SK-N-SH (cell line): Measurements from ENCODE around the gene AUTS2. TPM values are rescaled to one million over a fixed set of nuclear protein-coding genes. Genes with fewer than 3 reads are reported as not detected.

ENCODE experiments used
- CTCF ChIA-PET: fragments of 300-600, 350-600 bp; formaldehyde crosslinking; extraction: SDS; loops from one replicate; lab custom pipeline; 2021; lab: Yijun Ruan, JAX
- POLR2A ChIA-PET: fragments of 350-600 bp; sonication (Branson Sonifier 250); formaldehyde crosslinking; extraction: SDS; loops from one replicate; lab custom pipeline; 2020; ENCODE audit warnings: antibody characterized with exemption, inconsistent platforms; lab: Yijun Ruan, JAX
- DNase-seq: peaks from one replicate; pipeline ENCODE4 v3.0.0; 2012
- H2AFZ ChIP-seq: fragments of 200-600 bp; sonication (generic); 2 replicates; pipeline ENCODE4 v1.8.1; 2016; ENCODE audit warnings: antibody characterized with exemption, mild to moderate bottlenecking, low read depth
- H3F3A ChIP-seq: fragments of 200-600 bp; sonication (generic); replicated peaks from 2 replicates; pipeline ENCODE3; 2016; ENCODE audit warnings: antibody characterized with exemption, mild to moderate bottlenecking; ENCODE audit not compliant: insufficient read depth
- H3K27ac ChIP-seq, 2 experiments: fragments of 200-500 bp in 1 of 2; fragments of 200-600 bp in 1 of 2; sonication (Bioruptor generic) in 1 of 2; sonication (generic), shearing (Covaris generic) in 1 of 2; 2 replicates each; pipeline versions ENCODE4 v1.5.1 to v1.6.1; 2014 to 2016; ENCODE audit warnings: low read depth in 2 of 2, inconsistent platforms in 1 of 2, low read length in 1 of 2, mild to moderate bottlenecking in 1 of 2, mixed read lengths in 1 of 2
- H3K27me3 ChIP-seq: fragments of 200-600 bp; sonication (generic), shearing (Covaris generic); 2 replicates; pipeline ENCODE4 v1.6.1; 2016; ENCODE audit warnings: mixed run types; ENCODE audit not compliant: insufficient read depth
- H3K36me3 ChIP-seq, 2 experiments: fragments of 200-500 bp in 1 of 2; fragments of 200-600 bp in 1 of 2; sonication (Bioruptor generic) in 1 of 2; sonication (generic) in 1 of 2; replicated peaks in 1 of 2; 2 replicates each; pipeline versions ENCODE3 to v1.5.1; 2014 to 2016; ENCODE audit warnings: low read length in 1 of 2, mild to moderate bottlenecking in 1 of 2; ENCODE audit not compliant: insufficient read depth in 2 of 2, control insufficient read depth in 1 of 2
- H3K4me1 ChIP-seq, 2 experiments: fragments of 200-500 bp in 1 of 2; fragments of 200-600 bp in 1 of 2; sonication (Bioruptor generic) in 1 of 2; sonication (generic), shearing (Covaris generic) in 1 of 2; 2 replicates each; pipeline versions ENCODE4 v1.5.1 to v1.6.1; 2014 to 2016; ENCODE audit warnings: low read depth in 1 of 2, low read length in 1 of 2, mixed run types in 1 of 2; ENCODE audit not compliant: insufficient read depth in 2 of 2, control insufficient read depth in 1 of 2
- H3K4me2 ChIP-seq: fragments of 200-600 bp; sonication (generic), shearing (Covaris generic); 2 replicates; pipeline ENCODE4 v1.6.1; 2017; ENCODE audit warnings: mixed run types
- H3K4me3 ChIP-seq, 2 experiments: fragments of 200-500 bp in 1 of 2; fragments of 200-600 bp in 1 of 2; sonication (Bioruptor generic) in 1 of 2; sonication (generic), shearing (Covaris generic) in 1 of 2; 2 replicates each; pipeline versions ENCODE4 v1.5.1 to v1.8.1; 2014 to 2016; ENCODE audit warnings: low read depth in 2 of 2, inconsistent platforms in 1 of 2, low read length in 1 of 2, mild to moderate bottlenecking in 1 of 2, mixed read lengths in 1 of 2, moderate library complexity in 1 of 2
- H3K79me2 ChIP-seq: fragments of 200-600 bp; sonication (generic); 2 replicates; pipeline ENCODE4 v1.8.1; 2017; ENCODE audit warnings: mild to moderate bottlenecking; ENCODE audit not compliant: insufficient read depth
- H3K9ac ChIP-seq: fragments of 200-600 bp; sonication (generic); 2 replicates; pipeline ENCODE4 v1.6.1; 2017; ENCODE audit warnings: mixed run types
- H3K9me2 ChIP-seq: fragments of 200-600 bp; sonication (generic); 2 replicates; pipeline ENCODE4 v1.6.1; 2017; ENCODE audit warnings: mixed run types
- H3K9me3 ChIP-seq: fragments of 200-600 bp; sonication (generic); 2 replicates; pipeline ENCODE4 v1.6.1; 2017; ENCODE audit warnings: mixed run types, mild to moderate bottlenecking, moderate library complexity
- H4K20me1 ChIP-seq: fragments of 200-600 bp; sonication (generic); 2 replicates; pipeline ENCODE4 v1.6.1; 2017; ENCODE audit warnings: mild to moderate bottlenecking, mixed run types; ENCODE audit not compliant: insufficient read depth
- EP300 ChIP-seq, 2 experiments: IDR thresholded peaks; 2 replicates each; pipeline versions ENCODE4 v1.4.0 to v1.6.1; 2012; ENCODE audit warnings: borderline replicate concordance in 1 of 2, low read depth in 1 of 2, low read length in 1 of 2
- EZH2phosphoT487 ChIP-seq: fragments of 200-600 bp; sonication (generic); IDR thresholded peaks from 2 replicates; pipeline ENCODE4 v1.6.1; 2017; ENCODE audit warnings: low read depth, mixed run types, mild to moderate bottlenecking, antibody characterized with exemption, moderate library complexity, borderline replicate concordance
- FOSL2 ChIP-seq: IDR thresholded peaks from 2 replicates; pipeline ENCODE4 v1.4.0; 2012; ENCODE audit warnings: low read depth, mild to moderate bottlenecking, moderate library complexity, borderline replicate concordance
- FOXJ3 ChIP-seq: sonication (generic); formaldehyde crosslinking; IDR thresholded peaks from 2 replicates; pipeline ENCODE4 v1.5.1; 2020; ENCODE audit warnings: mild to moderate bottlenecking, missing genetic modification reagents
- FOXM1 ChIP-seq: IDR thresholded peaks from 2 replicates; pipeline ENCODE4 v1.4.0; 2012; ENCODE audit warnings: low read depth, mild to moderate bottlenecking
- GABPA ChIP-seq: IDR thresholded peaks from 2 replicates; pipeline ENCODE4 v1.4.0; 2012; ENCODE audit warnings: low read depth, mild to moderate bottlenecking
- JUND ChIP-seq: IDR thresholded peaks from 2 replicates; pipeline ENCODE4 v1.4.0; 2012
- MEF2A ChIP-seq: IDR thresholded peaks from 2 replicates; pipeline ENCODE4 v1.4.0; 2012; ENCODE audit warnings: low read depth, borderline replicate concordance
- MXI1 ChIP-seq: IDR thresholded peaks from 2 replicates; pipeline ENCODE4 v1.6.1; 2012; ENCODE audit warnings: mild to moderate bottlenecking, low read depth, low read length, improper control_type of control experiment
- NFIC ChIP-seq: IDR thresholded peaks from 2 replicates; pipeline ENCODE4 v1.4.0; 2012; ENCODE audit warnings: borderline replicate concordance
- POLR2AphosphoS5 ChIP-seq: IDR thresholded peaks from 2 replicates; pipeline ENCODE4 v1.6.1; 2012; ENCODE audit warnings: low read depth, low read length
- RAD21 ChIP-seq: IDR thresholded peaks from 2 replicates; pipeline ENCODE4 v1.6.1; 2012; ENCODE audit warnings: mild to moderate bottlenecking, low read length
- REST ChIP-seq: IDR thresholded peaks from 2 replicates; pipeline ENCODE4 v1.6.1; 2012; ENCODE audit warnings: mild to moderate bottlenecking, low read depth, low read length, moderate library complexity
- RFX5 ChIP-seq: IDR thresholded peaks from 2 replicates; pipeline ENCODE4 v1.6.1; 2012; ENCODE audit warnings: mild to moderate bottlenecking, improper control_type of control experiment, low read length
- RXRA ChIP-seq: IDR thresholded peaks from 2 replicates; pipeline ENCODE4 v1.4.0; 2012; ENCODE audit warnings: low read depth, mild to moderate bottlenecking, borderline replicate concordance
- SIN3A ChIP-seq: IDR thresholded peaks from 2 replicates; pipeline ENCODE4 v1.6.1; 2012; ENCODE audit warnings: low read depth, mild to moderate bottlenecking, low read length, moderate library complexity, borderline replicate concordance
- SMC3 ChIP-seq: IDR thresholded peaks from 2 replicates; pipeline ENCODE4 v1.6.1; 2012; ENCODE audit warnings: low read depth, low read length, improper control_type of control experiment
- TAF1 ChIP-seq: IDR thresholded peaks from 2 replicates; pipeline ENCODE4 v1.6.1; 2012; ENCODE audit warnings: low read depth, mild to moderate bottlenecking, low read length, moderate library complexity, borderline replicate concordance
- TCF12 ChIP-seq: IDR thresholded peaks from 2 replicates; pipeline ENCODE4 v1.4.0; 2012
- TEAD4 ChIP-seq: IDR thresholded peaks from 2 replicates; pipeline ENCODE4 v1.4.0; 2012; ENCODE audit warnings: mild to moderate bottlenecking, borderline replicate concordance; ENCODE audit not compliant: insufficient read depth
- YY1 ChIP-seq: IDR thresholded peaks from 2 replicates; pipeline ENCODE4 v1.4.0; 2012; ENCODE audit warnings: low read depth, mild to moderate bottlenecking
- WGBS: methylation state at CpG from one replicate; pipeline ENCODE4 v1.1.6; 2017; ENCODE audit warnings: low lambda C conversion rate; 5-methylcytosine and 5-hydroxymethylcytosine counted together
- polyA plus RNA-seq, 3 experiments: library from polyadenylated mRNA; depleted of rRNA; stranded (reverse); fragments of >200 nt; gene quantifications; 2 replicates each; pipeline ENCODE4 v1.2.3, GENCODE V29; 2012
- TF ChIP-seq, protein P1 (sequence below): IDR thresholded peaks from 2 replicates; pipeline ENCODE4; 2012
- TF ChIP-seq, protein P2 (sequence below): fragments of 150-350 bp; IDR thresholded peaks from 2 replicates; pipeline ENCODE4 v1.6.1; 2016; ENCODE audit warnings: mild to moderate bottlenecking, low read depth, low read length

Gene AUTS2
- polyA plus RNA-seq, 1 of the 3 experiments (the other 2 are of a cell fraction), result 15.6 TPM

DNA sequence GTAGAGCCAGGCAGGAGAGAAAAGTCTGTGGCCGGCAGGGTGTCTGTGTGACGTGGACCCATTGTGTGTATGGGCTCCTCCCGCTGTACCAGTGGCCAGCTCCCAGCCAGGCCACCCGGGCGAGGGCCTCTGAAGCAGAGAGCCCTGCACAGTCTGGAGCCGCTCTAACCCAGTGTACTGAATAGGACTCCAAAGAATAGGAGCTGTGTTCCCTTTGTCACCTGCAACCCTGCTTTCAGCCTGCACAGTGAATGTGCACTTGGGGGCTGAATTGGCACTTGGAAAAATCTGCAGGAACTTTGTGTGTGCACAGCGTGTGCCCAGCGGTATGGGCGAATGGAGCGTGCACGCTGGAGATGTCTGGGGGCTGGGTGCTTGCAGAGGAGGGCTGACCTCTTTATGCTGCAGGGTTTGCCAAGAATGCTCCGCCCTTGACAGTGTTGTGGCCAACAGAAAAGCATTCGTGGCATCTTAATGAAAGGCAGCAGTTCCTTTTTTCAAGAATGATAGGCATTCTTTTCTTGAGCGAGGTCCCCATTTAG lies 216.2 kb downstream of the AUTS2 start:
- POLR2A ChIA-PET, result no interaction called here
- TF ChIP-seq RFX5 (no peak), EP300 (IDR thresholded peaks at IDR 0.05; ENCODE audit: borderline replicate concordance in 1 of 2, low read depth in 1 of 2, low read length in 1 of 2) (peak in 1 of 2 experiments; percentile 79; a peak in 1 of 4 replicates), MXI1 (no peak), SMC3 (no peak), RAD21 (no peak), TCF12 (peak; percentile 94), EZH2phosphoT487 (no peak), POLR2AphosphoS5 (peak; percentile 60; the same call in 1 of the 2 replicates), RXRA (peak; percentile 52; the same call in 1 of the 2 replicates), FOSL2 (no peak), MEF2A (no peak), FOXM1 (no peak), REST (no peak), JUND (peak; percentile 18; the same call in 1 of the 2 replicates), TAF1 (no peak), GABPA (no peak), YY1 (no peak), NFIC (peak; percentile 87), SIN3A (0 out of 2 replicates have a peak, but pooled peaks have one; percentile 32), FOXJ3 (CRISPR knock-in tag) (no peak), TEAD4 (peak; percentile 88; the same call in 1 of the 2 replicates)
- TF ChIP-seq, protein P1, sequence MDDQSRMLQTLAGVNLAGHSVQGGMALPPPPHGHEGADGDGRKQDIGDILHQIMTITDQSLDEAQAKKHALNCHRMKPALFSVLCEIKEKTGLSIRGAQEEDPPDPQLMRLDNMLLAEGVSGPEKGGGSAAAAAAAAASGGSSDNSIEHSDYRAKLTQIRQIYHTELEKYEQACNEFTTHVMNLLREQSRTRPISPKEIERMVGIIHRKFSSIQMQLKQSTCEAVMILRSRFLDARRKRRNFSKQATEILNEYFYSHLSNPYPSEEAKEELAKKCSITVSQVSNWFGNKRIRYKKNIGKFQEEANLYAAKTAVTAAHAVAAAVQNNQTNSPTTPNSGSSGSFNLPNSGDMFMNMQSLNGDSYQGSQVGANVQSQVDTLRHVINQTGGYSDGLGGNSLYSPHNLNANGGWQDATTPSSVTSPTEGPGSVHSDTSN, result peak; percentile 66; the same call in 1 of the 2 replicates
- TF ChIP-seq, protein P2, sequence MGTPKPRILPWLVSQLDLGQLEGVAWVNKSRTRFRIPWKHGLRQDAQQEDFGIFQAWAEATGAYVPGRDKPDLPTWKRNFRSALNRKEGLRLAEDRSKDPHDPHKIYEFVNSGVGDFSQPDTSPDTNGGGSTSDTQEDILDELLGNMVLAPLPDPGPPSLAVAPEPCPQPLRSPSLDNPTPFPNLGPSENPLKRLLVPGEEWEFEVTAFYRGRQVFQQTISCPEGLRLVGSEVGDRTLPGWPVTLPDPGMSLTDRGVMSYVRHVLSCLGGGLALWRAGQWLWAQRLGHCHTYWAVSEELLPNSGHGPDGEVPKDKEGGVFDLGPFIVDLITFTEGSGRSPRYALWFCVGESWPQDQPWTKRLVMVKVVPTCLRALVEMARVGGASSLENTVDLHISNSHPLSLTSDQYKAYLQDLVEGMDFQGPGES, result no peak
- Histone ChIP-seq H3K4me2 (no peak overlapping the region), H3K9me2 (no peaks in the 10 kb centered on the region), H3K9ac (no peak overlapping the region), H3K4me1 (peaks cover 13 to 53% of the 10 kb centered on the region in 2 experiments; a peak in 3 of 4 replicates), H3K4me3 (no peak overlapping the region), H3K79me2 (peaks cover 3% of the 10 kb centered on the region; the same call in 1 of the 2 replicates), H3K36me3 (no peaks in the 10 kb centered on the region), H3K27ac (peak overlapping the region in 1 of 2 experiments; percentile 41; a peak in 2 of 4 replicates), H3F3A (no peaks in the 10 kb centered on the region), H4K20me1 (no peaks in the 10 kb centered on the region; the same call in 1 of the 2 replicates), H3K9me3 (no peaks in the 10 kb centered on the region), H2AFZ (no peak overlapping the region), H3K27me3 (no peaks in the 10 kb centered on the region)
- WGBS, result 74% methylated on average over 14 of the region's 14 CpGs
- CTCF ChIA-PET, result interaction anchor here (0.7 to 1.1 kb wide), 4 partner anchors 9 to 48 kb away, joined by 3 to 4 read pairs (median 3); no protein-coding TSS in a partner anchor
- no peak for DNase-seq
